Measurements from ENCODE around the gene INAFM2. TPM values are rescaled to one million over a fixed set of nuclear protein-coding genes. Genes with fewer than 3 reads are reported as not detected.

INAFM2 gene
- total and polyA plus RNA-seq, 10 of the 15 experiments (the other 5 are each of a cell fraction or from before 2014, with no cell fraction given), result 0.75 to 8.1 (median 3.9) TPM

DNA sequence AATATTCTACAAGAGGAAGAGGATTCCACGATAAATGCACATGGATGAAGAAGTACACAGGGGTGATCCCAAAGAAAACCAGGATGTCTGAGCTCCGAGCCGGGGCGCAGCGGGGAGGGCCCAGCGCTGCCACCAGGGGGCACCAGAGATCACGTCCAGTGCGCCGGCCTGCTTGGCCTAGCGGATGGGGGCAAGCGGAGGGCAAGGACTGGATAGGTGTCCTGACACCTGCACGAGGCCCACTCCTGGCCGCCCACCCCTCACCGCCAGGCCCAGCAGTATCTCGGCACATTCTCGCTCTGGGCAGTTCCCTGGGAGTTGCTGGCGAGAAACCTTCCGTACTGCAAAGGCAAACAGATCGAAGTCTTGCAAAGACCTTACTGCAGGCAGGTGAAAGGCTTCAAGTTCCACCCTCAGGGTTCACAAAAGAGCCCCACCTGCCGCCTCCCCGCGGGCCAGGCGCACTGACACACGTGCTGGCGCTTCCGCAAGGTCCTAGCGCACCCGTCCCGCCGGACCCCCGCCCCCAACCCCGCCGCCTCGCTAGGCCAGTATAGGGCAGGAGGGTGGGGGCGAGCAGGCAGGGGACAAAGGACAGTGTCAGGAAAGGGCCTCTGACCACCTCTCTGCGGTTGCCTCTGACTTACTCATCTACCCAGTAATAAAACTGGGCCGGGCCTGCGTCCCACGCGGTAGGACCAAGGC lies 43.9 kb upstream of the INAFM2 start (continued):
- no peak for TF ChIP-seq SRF (IDR thresholded peaks at IDR 0.05; ENCODE audit: low read depth in 2 of 2, low read length in 2 of 2)

- SMC1A ChIA-PET (ENCODE audit: uncharacterized antibody, unreplicated experiment), result interaction anchor here (1.4 to 4.8 kb wide), 5 partner anchors 25 to 63 kb away, joined by 7 to 83 read pairs (median 26); partner anchors contain the start of gene PLCB2
- WGBS (ENCODE audit: insufficient coverage, insufficient replicate concordance, low lambda C conversion rate, missing lambda C conversion rate), result 80% methylated on average over 30 of the region's 30 CpGs
Observed at GRCh38 chr15:40280260-40281056, 43.0 kb upstream of the INAFM2 start.

More at GRCh38 chr15:40280260-40281056, 43.0 kb upstream of the INAFM2 start:
- RAD21 ChIA-PET (ENCODE audit: unreplicated experiment), result interaction anchor here (0.6 to 5.7 kb wide), 5 partner anchors 29 to 141 kb away, joined by 4 to 93 read pairs (median 5); partner anchors contain the start of genes CCDC9B and PLCB2
- POLR2A ChIA-PET, result no interaction called here
- CTCF ChIA-PET, result interaction anchor here (0.8 to 11.7 kb wide), 17 partner anchors 9 to 241 kb away, joined by 3 to 296 read pairs (median 6); partner anchors contain the start of genes BMF, CCDC9B, INAFM2 and PLCB2
- no peaks in the 10 kb centered on the region; the same call in 2 of the 3 replicates for H3K9me3 ChIP-seq (replicated peaks; ENCODE audit: control insufficient read depth, insufficient read depth, low read length)
- peaks cover 11% of the 10 kb centered on the region for H3K4me1 ChIP-seq (ENCODE audit: control insufficient read depth, insufficient read depth, low read length)
- FAIRE-seq (no peak), ATAC-seq (no peak), DNase-seq (ENCODE audit: low read depth, low spot score) (no peak)
- no peaks in the 10 kb centered on the region for H3K36me3 ChIP-seq (ENCODE audit: control insufficient read depth in 2 of 2, insufficient read depth in 2 of 2, low read length in 1 of 2)
- no peaks in the 10 kb centered on the region for H3K79me2 ChIP-seq (ENCODE audit: control insufficient read depth, insufficient read depth, low read length)
- H3K9ac ChIP-seq (ENCODE audit: control insufficient read depth, insufficient read depth, low read length), result no peak overlapping the region
- peaks cover 4 to 17% of the 10 kb centered on the region in 2 experiments for H3K27me3 ChIP-seq (replicated peaks in 1 of 2; ENCODE audit: control insufficient read depth in 2 of 2, insufficient read depth in 2 of 2, low read length in 1 of 2)
- no peak overlapping the region for H3K27ac ChIP-seq (ENCODE audit: control insufficient read depth, insufficient read depth)
- no peak overlapping the region for H2AFZ ChIP-seq (ENCODE audit: control insufficient read depth, low read depth, low read length)
- no TSS peak for BruUV-seq (replicated peaks)
- no peaks in the 10 kb centered on the region; the same call in 1 of the 2 replicates for H4K20me1 ChIP-seq (ENCODE audit: control insufficient read depth, insufficient read depth)
- in situ Hi-C loops (cut with MboI), result no loop called here
- H3K4me3 ChIP-seq, result no peak overlapping the region
- intact Hi-C loops (cut with micrococcal nuclease; ENCODE audit: unreplicated experiment), result no loop called here
- TF ChIP-seq TAF1 (IDR thresholded peaks at IDR 0.05; ENCODE audit: borderline replicate concordance, low read depth, low read length), result no peak
- TF ChIP-seq NFYA (IDR thresholded peaks at IDR 0.05; ENCODE audit: borderline replicate concordance, low read depth, low read length), result no peak
- no peak for TF ChIP-seq HCFC1 (IDR thresholded peaks at IDR 0.05; ENCODE audit: low read length)
- TF ChIP-seq RELB (IDR thresholded peaks at IDR 0.05; ENCODE audit: low read depth), result no peak
- TF ChIP-seq EP300 (IDR thresholded peaks at IDR 0.05; ENCODE audit: borderline replicate concordance in 1 of 2, control insufficient read depth in 1 of 2, low read depth in 2 of 2, low read length in 2 of 2), result no peak
- TF ChIP-seq ZZZ3 (IDR thresholded peaks at IDR 0.05; ENCODE audit: control insufficient read depth, insufficient read length, low read depth), result no peak
- TF ChIP-seq POU2F2 (IDR thresholded peaks at IDR 0.05; ENCODE audit: borderline replicate concordance, low read depth, low read length), result no peak
- no peak for TF ChIP-seq MTA2 (IDR thresholded peaks at IDR 0.05; ENCODE audit: low read depth)
- TF ChIP-seq NR2C2 (IDR thresholded peaks at IDR 0.05; ENCODE audit: borderline replicate concordance, control insufficient read depth, insufficient read length, low read depth), result no peak
- no peak for TF ChIP-seq SUPT20H (IDR thresholded peaks at IDR 0.05; ENCODE audit: borderline replicate concordance, control insufficient read depth, low read depth, low read length)
- no peak for TF ChIP-seq CREB1 (IDR thresholded peaks at IDR 0.05; ENCODE audit: low read depth)
- no peak overlapping the region for H3K4me2 ChIP-seq (ENCODE audit: control insufficient read depth, insufficient read depth)
